GM10266 (cell line): ENCODE data around the gene MRPL37.

Source experiments
- DNase-seq: peaks from one replicate; pipeline ENCODE4 v3.0.0; 2012; ENCODE audit errors: extremely low spot score
- CTCF ChIP-seq: IDR thresholded peaks from 2 replicates; pipeline ENCODE4 v1.5.1; 2012; ENCODE audit warnings: mild to moderate bottlenecking, low read depth; ENCODE audit not compliant: control insufficient read depth, insufficient read depth; ENCODE audit errors: missing control alignments

MRPL37 gene

GRCh38 chr1:54157401-54157800 is 42.6 kb upstream of the MRPL37 start:
- no peak for TF ChIP-seq CTCF
- no peak for DNase-seq

GRCh38 chr1:54158071-54158470 is 41.9 kb upstream of the MRPL37 start:
- no peak for DNase-seq

GRCh38 chr1:54159733-54160316 is 40.1 kb upstream of the MRPL37 start:
- TF ChIP-seq CTCF: no peak
- DNase-seq: no peak

More at GRCh38 chr1:54158071-54158470, 41.9 kb upstream of the MRPL37 start:
- TF ChIP-seq CTCF: no peak

- no peak for TF ChIP-seq CTCF
- no peak for DNase-seq
Observed at GRCh38 chr1:54160351-54160750, 39.6 kb upstream of the MRPL37 start.

GRCh38 chr1:54161495-54162168 is 38.3 kb upstream of the MRPL37 start:
- TF ChIP-seq CTCF: no peak
- DNase-seq: no peak

- no peak for DNase-seq
- TF ChIP-seq CTCF: no peak
Observed at GRCh38 chr1:54163051-54163450, 36.9 kb upstream of the MRPL37 start.

GRCh38 chr1:54163573-54163972 is 36.4 kb upstream of the MRPL37 start:
- TF ChIP-seq CTCF: no peak
- no peak for DNase-seq
